Stomach smooth muscle (tissue), 2 donors: Measurements from ENCODE around the gene CXCL11.
"Not testable (repeated sequence)": the region's sequence is repeated elsewhere in the genome, so short reads cannot be mapped to it uniquely, and the experiment has no call there.

Experiments used
- H3K27ac ChIP-seq: one replicate; pipeline ENCODE4 v1.7.0; 2013; ENCODE audit warnings: mild to moderate bottlenecking, low read length, inconsistent platforms
- H3K27me3 ChIP-seq, 2 donors: one replicate each; pipeline ENCODE4 v1.7.0; 2013; ENCODE audit warnings: low read length in 2 of 2; ENCODE audit not compliant: insufficient read depth in 2 of 2, control insufficient read depth in 1 of 2
- H3K36me3 ChIP-seq, 2 donors: one replicate each; pipeline ENCODE4 v1.7.0; 2013; ENCODE audit warnings: low read length in 2 of 2; ENCODE audit not compliant: control insufficient read depth in 2 of 2, insufficient read depth in 2 of 2
- H3K4me1 ChIP-seq: one replicate; pipeline ENCODE4 v1.7.0; 2013; ENCODE audit warnings: low read length; ENCODE audit not compliant: control insufficient read depth, insufficient read depth
- H3K4me3 ChIP-seq, 2 donors: one replicate each; pipeline ENCODE4 v1.7.0; 2013; ENCODE audit warnings: low read length in 2 of 2
- H3K9ac ChIP-seq, 2 donors: one replicate each; pipeline ENCODE4 v1.7.0; 2013; ENCODE audit warnings: low read length in 2 of 2, mild to moderate bottlenecking in 1 of 2
- H3K9me3 ChIP-seq, 2 donors: one replicate each; pipeline ENCODE4 v1.7.0; 2013; ENCODE audit warnings: low read length in 2 of 2; ENCODE audit not compliant: control insufficient read depth in 2 of 2
- donor health status: healthy.
- donor health status: Pancreatic carcinoma.

Gene CXCL11

GRCh38 chr4:76043306-76043705, 7.4 kb upstream of the CXCL11 start:
- H3K4me1 ChIP-seq, H3K9ac ChIP-seq, H3K9me3 ChIP-seq, H3K36me3 ChIP-seq, H3K27me3 ChIP-seq, H3K27ac ChIP-seq, H3K4me3 ChIP-seq: not testable (repeated sequence)

- H3K27ac ChIP-seq, H3K36me3 ChIP-seq, H3K9ac ChIP-seq, H3K27me3 ChIP-seq, H3K9me3 ChIP-seq, H3K4me3 ChIP-seq, H3K4me1 ChIP-seq: not testable (repeated sequence)
Observed at GRCh38 chr4:76042241-76042998, 6.5 kb upstream of the CXCL11 start.

DNA sequence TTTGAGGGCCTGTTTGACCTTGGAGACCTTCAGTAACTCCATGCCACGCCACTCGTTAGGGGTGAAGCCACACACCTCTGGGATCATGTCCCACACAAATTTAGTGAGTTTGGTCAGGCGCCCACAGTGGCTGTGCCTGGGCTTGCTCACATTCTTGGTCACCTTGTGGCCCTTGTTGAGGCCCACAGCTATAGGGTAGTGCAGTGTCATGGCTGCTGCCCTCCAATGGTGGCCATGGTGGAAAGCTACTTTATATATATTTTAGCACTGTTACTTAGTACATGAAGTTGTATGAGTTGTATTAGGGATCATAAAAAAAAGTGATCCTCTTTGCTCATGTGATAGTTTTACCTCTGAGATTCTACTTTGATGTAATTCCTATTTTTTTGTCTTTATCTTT, 985 bp upstream of the CXCL11 start:
- Histone ChIP-seq H3K4me1 (no peaks in the 10 kb centered on the region), H3K27me3 (no peaks in the 10 kb centered on the region), H3K9me3 (no peaks in the 10 kb centered on the region), H3K4me3 (no peak overlapping the region), H3K27ac (no peak overlapping the region), H3K36me3 (no peaks in the 10 kb centered on the region), H3K9ac (no peak overlapping the region)

DNA sequence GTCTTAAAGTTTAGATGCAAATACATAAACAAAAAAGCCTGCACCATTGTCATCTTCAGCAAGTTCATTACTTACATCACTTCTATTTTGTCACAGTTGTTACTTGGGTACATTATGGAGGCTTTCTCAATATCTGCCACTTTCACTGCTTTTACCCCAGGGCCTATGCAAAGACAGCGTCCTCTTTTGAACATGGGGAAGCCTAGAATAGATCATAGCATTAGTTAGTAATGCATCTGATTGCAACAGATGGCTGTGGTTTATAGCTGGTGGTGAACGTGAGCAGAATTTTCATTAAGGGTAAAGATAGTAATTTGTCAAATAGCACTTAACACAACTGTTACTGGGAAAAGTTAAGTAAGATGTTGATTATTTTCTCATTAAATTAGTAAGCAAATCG, 729 bp downstream of the CXCL11 start:
- Histone ChIP-seq H3K36me3 (no peaks in the 10 kb centered on the region), H3K9ac (no peak overlapping the region), H3K27me3 (no peaks in the 10 kb centered on the region), H3K9me3 (no peaks in the 10 kb centered on the region), H3K4me3 (no peak overlapping the region), H3K27ac (no peak overlapping the region), H3K4me1 (no peaks in the 10 kb centered on the region)

DNA sequence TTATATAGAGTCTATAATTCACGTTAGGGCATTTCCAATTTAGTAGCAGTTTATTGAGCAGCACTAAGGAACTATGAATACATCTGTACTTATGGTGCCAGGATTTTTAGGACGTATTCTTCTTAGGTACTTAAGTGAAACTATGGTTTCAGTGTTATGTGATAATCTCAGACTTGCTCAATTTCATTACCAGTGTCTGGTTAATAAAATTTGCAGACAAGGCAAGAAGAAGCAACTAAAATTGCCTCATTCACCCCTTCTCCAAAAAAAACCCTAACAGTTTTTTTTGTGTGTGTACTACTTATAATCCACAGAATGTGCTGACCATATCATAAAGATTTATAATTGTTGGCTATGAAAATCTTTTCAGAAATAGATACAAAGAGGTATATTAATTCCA, 6.6 kb downstream of the CXCL11 start:
- Histone ChIP-seq H3K4me1 (no peaks in the 10 kb centered on the region), H3K27ac (no peak overlapping the region), H3K9ac (no peak overlapping the region), H3K9me3 (no peaks in the 10 kb centered on the region), H3K36me3 (no peaks in the 10 kb centered on the region), H3K4me3 (no peak overlapping the region), H3K27me3 (no peaks in the 10 kb centered on the region)

- no peaks in the 10 kb centered on the region for H3K4me1 ChIP-seq
- no peaks in the 10 kb centered on the region for H3K9me3 ChIP-seq
- H3K9ac ChIP-seq: no peak overlapping the region
- no peak overlapping the region for H3K27ac ChIP-seq
- H3K4me3 ChIP-seq: peak overlapping the region in 1 of 2 donors; percentile 52
- H3K36me3 ChIP-seq: no peaks in the 10 kb centered on the region
- no peaks in the 10 kb centered on the region for H3K27me3 ChIP-seq
Observed at GRCh38 chr4:76028350-76028765, 7.5 kb downstream of the CXCL11 start.

DNA sequence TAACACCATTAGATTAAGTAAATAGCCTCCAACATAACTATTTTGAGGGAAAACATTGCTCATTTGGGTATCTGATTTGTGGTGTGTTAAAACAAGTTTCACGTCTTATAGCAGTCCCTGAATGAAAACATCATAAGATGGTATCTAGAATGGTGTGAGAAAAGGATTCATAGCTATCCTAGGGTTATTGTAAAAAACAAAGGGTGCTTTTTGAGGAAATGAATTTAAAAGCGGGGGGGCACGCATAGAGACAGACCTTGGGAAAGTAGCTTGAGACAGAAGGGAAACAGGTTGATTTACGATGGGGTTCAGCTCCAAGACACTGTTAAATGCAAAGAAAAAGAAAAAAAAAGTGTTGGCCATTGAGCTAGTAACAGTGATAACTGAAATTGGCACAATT, 11.8 kb downstream of the CXCL11 start:
- Histone ChIP-seq H3K4me3 (no peak overlapping the region), H3K27ac (no peak overlapping the region), H3K27me3 (no peaks in the 10 kb centered on the region), H3K36me3 (no peaks in the 10 kb centered on the region), H3K9ac (no peak overlapping the region), H3K4me1 (no peaks in the 10 kb centered on the region), H3K9me3 (no peaks in the 10 kb centered on the region)

DNA sequence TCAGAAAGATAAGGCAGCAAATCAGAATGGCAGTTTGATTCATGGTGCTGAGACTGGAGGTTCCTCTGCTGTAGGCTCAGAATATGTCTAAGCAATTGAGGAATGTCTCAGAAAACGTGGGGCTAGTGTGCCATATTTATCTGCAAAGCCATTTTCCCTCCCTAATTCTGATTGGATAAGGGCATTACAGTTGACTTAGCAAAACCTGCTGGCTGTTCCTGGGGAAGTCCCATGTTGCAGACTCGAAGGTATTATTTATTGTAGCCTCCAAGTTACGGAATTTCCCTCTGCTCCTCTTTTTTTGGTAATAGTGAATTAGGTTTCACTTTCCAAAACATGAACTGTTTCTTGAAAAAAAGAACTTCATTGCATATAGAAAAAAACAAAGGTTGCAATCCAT, 12.5 kb downstream of the CXCL11 start, which contains the start of gene CXCL10:
Gene CXCL10 (minus strand): TSS at position 109 of the 400 bp plus-strand sequence. CDS start 66 bp downstream, at position 43.
- Histone ChIP-seq H3K9me3 (no peaks in the 10 kb centered on the region), H3K9ac (no peak within 1 kb of the TSS), H3K4me1 (no peaks in the 10 kb centered on the region), H3K36me3 (no peaks in the 10 kb centered on the region), H3K27ac (no peak within 1 kb of the TSS), H3K27me3 (no peaks in the 10 kb centered on the region), H3K4me3 (no peak within 1 kb of the TSS)

DNA sequence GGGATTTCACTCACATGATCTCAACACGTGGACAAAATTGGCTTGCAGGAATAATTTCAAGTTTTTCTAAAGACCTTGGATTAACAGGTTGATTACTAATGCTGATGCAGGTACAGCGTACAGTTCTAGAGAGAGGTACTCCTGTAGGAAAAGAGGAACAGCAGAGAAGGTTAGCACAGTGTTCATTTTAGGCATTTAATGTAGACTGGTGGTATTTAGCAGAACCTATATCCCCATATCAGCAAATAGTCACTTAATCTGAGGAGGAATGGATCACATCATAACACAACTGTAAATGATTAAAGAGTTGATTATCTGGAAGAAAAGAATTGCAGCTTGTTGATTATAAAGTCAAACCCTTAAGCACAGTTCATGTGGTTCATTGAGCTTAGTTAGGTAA, 13.2 kb downstream of the CXCL11 start:
- Histone ChIP-seq H3K4me3 (no peak overlapping the region), H3K27me3 (no peaks in the 10 kb centered on the region), H3K4me1 (no peaks in the 10 kb centered on the region), H3K9me3 (no peaks in the 10 kb centered on the region), H3K27ac (no peak overlapping the region), H3K36me3 (no peaks in the 10 kb centered on the region), H3K9ac (no peak overlapping the region)

DNA sequence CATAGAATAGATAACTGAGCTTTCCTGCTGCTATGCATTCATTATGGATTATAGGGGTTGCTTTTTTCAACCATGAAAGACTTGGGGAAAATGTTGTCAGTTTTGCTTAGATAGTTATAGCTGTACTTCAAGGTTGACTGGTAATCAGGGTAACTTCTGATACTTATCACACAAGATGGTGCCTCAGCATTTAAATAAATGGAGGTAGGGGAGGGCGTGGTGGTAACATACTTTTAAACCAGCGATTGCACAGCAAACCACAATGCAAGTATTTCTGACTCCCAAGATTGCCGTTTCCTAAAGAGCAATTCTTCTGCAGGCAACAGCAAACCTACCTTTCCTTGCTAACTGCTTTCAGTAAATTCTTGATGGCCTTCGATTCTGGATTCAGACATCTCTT, 13.8 kb downstream of the CXCL11 start:
- no peaks in the 10 kb centered on the region for H3K27me3 ChIP-seq
- no peak overlapping the region for H3K27ac ChIP-seq
- no peak overlapping the region for H3K9ac ChIP-seq
- H3K36me3 ChIP-seq: no peaks in the 10 kb centered on the region
- no peaks in the 10 kb centered on the region for H3K4me1 ChIP-seq
- H3K4me3 ChIP-seq: no peak overlapping the region
- no peaks in the 10 kb centered on the region for H3K9me3 ChIP-seq

GRCh38 chr4:76017056-76017686, 18.7 kb downstream of the CXCL11 start:
- H3K9me3 ChIP-seq: no peaks in the 10 kb centered on the region
- no peak overlapping the region for H3K27ac ChIP-seq
- no peak overlapping the region for H3K9ac ChIP-seq
- H3K4me1 ChIP-seq: peaks cover 4% of the 10 kb centered on the region
- no peak overlapping the region for H3K4me3 ChIP-seq
- no peaks in the 10 kb centered on the region for H3K27me3 ChIP-seq
- no peaks in the 10 kb centered on the region for H3K36me3 ChIP-seq
